ENCODE measurements around the gene FAM162B.
"Not testable (repeated sequence)": the region's sequence is repeated elsewhere in the genome, so short reads cannot be mapped to it uniquely, and the experiment has no call there.

FAM162B gene

DNA sequence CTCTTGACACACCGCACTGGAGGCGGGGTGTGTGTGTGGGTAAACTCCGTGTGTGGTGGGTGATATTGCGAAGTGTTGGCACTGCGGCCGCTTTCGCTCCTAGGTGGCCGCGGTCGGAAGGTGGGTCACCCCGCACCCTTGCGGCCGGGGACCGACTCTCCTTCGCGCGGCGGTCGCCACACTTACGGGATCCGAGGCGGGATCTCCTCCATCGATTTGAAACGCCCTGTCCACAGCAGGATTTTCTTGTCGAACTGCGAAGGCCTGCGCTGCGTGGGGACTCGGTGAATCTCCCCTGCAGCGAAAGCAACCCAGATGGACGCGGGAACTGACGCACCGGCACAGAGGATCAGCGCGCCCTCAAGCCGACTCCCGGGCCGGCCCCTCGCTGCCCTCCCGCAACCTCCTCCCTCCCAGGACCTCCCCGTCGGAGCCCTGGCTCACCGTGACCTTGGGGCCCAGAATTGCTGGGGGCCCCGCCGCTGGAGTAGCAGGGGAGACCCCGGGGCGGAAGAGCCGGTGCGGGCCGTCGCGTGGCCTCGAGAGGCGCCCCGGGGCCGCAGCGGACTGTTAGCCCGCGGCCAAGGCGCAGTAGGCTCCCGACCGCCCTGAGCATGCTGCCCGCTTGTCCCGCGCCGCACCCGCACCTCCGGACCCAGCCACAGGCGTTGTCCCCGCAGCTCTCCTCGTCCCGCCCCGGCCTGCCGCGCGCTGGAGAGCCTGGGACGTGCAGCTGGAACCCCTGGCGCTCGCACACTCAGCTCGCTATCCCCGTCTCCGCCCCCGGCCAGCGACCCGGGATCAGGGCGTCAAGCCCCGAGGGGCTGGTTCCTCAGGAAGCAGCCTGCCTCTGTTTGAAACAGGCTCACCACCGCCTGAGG is at the start of gene FAM162B:
Gene FAM162B (minus strand): TSS at position 759 of the 881 bp plus-strand sequence. CDS start 143 bp downstream, at position 616.
- no peak for DNase-seq

DNA sequence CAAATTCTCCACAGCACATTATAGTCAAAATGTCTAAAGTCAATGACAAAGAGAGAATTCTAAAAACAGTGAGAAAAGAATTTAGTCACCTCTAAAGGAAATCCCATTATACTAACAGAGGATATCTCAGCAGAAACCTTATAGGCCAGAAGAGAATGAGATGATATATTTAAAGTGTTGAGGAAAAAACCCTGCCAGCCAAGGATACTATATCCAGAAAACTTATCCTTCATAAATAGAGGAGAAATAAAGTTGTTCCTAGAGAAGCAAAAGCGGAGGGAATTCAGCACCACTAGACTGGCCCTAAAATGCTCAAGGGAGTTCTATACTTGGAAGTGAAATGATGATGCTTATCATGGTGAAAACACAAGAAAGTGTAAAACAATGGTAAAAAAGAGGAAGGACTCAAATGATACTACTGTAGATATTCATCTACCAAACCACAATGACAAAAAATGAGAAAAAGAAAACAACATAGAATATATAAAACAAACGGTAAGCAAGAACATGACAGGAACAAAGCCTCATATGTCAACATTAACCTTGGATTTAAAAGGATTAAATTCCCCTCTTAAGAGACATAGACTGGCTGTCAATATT is 46.6 kb upstream of the FAM162B start:
- no peak for DNase-seq

DNA sequence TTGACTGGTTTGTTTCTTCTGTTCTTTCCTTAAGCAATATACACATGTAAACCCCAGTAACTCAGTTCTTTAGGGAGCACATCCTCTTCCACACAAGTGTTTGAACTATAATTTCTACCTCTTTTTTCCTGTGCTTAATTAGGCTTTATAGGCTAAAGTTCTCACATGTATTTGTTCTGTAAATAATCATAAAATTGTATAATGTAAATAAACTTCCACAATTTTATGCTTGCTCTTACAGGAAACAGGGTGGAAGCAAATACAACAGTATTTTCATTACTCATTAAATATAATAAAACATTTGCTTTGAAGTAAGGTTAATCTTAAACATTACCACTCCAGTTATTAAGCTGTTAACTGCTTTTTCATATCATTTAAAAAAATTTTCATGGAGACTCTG is 36.5 kb upstream of the FAM162B start:
- DNase-seq: no peak

DNA sequence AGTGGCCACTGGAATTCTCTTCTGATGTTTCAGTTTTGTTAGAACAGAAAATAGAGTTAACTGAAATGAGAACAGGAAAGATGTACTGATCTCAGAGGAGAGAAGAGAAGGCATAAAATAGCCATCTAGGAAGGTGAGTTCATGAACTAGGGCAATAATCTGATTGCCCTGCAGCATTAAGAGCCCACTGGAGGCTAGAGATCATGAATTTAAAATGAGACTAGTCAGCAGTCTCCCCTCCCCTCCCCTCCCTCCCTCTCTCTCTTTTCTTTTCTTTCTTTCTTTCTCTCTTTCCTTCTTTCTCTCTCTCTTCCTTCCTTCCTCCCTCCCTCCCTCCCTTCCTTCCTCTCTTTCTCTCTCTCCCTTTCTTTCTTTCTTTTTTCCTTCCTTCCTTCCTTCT is 34.4 kb upstream of the FAM162B start:
- DNase-seq: no peak

DNA sequence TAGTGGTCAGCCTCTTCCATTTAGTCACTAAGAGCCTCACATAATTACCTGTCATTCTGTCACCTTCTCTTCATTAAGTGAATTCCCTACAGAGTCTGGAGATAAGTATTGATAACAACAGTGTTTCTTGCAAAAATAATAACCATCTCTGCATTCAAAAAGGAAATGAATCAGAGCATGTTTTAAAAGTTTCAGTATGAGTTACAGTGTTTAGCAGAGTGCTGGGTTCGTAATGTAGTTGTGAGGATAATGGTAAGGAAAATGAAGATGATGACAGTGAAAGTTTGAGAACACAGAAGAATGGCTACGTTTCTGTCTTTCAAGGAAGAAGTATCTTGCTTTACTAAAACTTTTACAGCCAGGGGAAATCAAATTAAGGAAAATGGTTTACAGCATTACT is 32.1 kb upstream of the FAM162B start:
- DNase-seq: no peak

DNA sequence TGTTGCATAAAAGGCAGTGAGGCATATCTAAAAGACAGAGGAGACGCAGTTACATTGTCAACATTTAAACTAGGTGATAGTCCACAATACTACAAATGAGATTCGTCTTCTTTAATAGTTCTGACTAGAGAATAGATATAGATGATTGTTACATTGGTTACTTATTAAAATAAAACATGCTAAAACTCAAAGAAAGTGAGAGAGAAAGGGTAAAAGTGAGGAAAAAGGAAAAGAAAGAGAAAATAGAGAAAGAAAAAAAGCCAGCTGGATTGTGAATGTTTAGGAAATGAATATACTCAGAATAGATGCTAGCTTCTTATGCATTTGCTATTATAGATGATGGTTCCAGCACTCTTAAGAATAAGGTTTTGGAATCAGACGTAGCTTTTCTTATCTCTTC is 27.7 kb upstream of the FAM162B start:
- no peak for DNase-seq

DNA sequence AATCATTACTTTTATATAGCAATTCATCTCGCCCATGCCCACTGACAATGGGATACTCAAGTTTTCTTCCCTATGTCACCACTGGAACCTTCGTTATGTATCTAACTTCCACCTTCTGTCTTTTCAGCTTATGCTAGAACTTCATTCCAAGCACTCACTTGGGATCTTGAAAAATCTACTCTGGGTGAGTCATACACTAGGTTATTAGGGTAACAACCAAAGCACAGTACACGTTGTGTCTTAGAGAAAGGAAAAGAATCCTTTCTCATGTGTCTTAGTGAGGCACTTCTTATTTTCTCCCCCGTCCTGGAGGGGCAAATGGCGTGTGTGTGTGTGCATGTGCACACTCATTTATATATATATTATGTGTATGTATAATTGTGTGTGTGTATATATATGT is 18.3 kb upstream of the FAM162B start:
- no peak for DNase-seq

DNA sequence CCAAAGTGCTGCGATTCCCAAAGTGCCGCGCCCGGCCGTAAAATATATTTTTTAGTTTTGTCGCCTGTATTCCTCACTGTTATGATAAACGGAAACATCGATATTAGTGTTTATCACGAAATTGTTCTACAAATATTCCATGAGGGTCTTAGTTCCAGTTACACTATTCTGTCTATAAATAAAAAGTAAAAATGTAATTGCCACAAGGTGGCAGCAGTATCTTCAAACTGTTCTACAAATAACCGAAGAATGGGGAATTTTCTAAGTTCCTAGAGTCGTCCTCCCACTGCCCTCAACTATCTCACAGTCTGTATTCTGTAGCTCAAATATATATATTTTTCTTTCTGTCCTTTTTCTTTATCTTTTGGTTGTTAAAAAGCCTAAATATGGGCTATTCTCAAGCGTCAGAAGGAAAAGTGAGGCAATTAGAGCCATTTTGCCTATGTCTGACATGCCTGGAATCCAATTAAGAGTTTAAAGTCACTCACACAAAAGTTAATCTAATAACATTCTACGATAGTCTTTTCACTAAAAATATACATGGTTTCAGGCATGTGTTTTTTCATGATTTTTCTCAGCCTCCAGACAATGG is 14.2 kb upstream of the FAM162B start:
- DNase-seq: peak; percentile 55

DNA sequence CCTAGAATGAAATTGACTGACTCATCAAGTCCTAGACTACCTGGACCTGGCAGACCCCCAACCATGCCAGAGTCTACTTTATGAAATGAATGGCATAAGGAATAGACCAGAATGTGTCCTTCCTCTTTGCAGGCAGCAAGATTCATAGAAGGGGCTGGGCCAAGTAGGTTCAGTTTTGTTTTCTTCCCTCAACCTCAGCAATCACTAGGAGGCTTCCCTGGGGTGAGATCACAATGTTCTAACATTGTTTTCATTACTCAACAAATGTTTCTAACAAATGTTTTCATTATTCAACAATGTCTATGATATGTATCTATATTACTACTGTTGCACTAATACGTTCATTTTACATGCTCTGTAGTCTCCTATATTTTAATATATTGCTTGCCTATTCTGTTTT is 8.4 kb upstream of the FAM162B start:
- no peak for DNase-seq

DNA sequence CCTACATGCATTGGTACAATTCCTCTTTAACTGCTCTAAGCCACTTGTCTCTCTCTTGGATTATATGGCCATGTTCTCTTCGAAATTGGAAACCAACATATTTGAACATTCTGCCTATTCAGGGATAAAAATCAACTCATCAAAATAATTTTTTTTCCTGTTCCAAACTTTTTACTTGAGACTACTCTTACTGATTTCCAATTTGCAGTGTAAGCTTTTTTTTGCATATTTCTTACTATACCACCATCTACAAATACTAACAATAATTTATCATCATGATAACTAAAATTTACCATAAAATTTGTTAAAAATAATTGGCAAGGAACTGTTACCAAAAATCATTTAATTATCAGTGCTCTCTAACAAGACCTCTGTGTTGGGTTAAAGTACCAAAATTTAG is 6.9 kb upstream of the FAM162B start:
- no peak for DNase-seq

DNA sequence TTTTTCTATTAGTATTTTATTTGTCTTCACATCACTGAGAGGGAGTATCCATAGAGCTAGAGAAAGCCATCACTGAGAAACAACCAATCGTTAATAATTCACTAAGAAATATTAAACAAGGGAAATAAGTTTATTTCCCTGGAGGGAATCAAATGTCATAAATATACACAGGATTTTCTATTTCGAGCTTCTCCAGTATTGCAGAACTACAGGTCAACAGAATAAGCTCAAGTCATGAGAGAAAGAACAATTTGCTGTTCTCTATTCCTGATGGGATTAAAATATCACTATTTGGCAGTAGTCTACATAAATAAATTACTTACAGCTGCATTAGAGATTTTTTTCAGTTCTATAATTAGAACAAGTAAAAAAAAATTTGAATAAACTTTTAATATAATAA is 2.2 kb upstream of the FAM162B start:
- DNase-seq: no peak

DNA sequence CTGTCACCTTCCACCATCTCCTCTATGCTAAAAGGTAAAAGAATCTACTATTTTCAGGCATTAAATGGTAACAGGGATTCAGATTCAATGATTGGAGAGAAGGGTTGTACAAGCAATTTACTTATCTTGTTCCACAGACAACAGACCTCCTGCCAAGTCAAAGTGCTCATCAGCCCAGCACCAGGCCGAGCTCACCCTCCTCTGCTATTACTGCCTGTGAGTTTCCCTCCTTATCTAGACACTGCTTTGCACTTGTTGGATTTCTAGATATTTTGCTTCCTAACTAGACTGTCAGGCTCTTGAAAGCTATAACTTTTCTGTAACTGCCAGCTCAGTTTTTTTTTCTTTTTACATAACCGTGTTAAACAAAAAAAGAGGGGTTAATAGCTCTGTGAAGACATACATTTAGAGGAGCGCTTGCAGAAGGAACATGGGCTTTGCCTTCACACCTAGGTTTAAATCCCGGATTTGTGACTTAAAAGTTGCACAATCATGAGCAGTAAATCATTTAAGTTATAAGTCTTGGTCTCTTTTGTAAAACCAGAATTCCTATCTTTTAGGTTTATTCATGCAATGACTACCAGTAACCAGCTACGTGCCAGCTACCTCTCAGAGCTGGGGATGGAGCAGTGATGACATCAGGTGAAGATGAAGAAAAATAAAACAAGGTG is 1.1 kb upstream of the FAM162B start:
- DNase-seq: no peak

DNA sequence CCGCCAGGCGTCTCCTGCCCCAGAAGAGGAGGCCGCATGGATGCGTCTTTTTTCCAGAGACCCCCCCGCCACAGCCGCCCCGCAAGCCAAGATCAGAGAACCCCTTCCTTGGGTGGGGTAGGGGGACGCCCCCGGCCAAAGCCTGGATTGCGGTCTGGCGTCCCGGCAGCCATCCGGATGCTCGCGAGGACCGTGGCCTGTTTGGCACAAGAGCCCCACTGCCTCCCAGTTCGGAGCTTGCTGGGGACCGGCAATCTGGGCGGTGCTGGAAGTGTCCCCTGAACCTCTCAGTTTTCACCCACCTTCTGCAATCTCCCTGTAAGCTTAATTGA is 924 bp downstream of the FAM162B start:
- no peak for DNase-seq

DNA sequence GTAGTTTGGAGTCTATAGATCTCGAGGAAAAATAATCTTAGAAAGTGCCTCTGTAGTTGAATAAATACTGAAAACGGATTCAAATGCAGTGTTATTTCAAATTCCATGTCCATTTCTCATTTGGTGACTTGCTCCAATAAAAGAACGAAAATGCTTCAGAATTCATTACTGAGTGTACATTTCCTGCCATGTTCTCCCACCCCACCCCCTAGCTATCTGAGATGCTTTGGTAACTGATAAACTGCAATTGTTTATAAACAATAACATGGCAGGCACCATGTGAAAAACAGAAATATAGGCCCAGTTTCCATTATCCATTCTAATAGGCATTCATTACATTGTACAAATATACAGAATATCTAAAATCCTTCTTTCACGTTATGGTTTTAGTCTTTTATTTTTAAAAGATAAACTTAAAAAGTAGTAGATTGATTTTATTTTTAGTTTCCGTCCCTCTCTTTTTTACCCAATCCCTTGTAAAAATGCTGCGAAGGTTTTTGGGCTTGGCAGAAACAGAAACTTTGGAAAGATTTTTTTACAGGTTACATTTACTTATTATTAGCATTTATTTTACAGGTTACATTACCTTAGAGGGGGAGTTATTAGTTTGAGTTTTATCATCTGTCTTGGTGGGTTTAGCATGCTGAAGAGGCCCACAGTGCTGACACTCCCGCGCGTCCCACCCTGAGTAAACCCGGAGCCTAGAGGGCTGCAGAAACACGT is 1.5 kb downstream of the FAM162B start:
- no peak for DNase-seq

DNA sequence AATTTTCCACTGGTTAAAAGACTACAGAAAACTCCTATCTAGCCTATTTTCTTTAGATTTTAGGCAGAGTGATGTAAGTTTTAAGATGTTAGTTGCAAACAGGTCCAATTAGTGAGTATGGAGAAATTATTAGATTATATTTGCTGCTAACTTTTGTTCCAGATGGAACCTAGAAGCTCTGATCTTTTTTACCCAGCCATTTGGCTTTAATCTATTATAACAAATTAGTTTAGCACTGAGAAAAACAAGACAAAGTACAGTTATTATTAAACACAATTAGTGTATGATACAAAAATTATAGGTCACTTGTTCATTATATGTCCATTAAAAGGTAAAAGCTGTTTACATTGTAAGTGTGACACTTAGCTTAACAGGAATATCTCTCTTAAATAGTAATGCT is 2.5 kb downstream of the FAM162B start:
- no peak for DNase-seq

DNA sequence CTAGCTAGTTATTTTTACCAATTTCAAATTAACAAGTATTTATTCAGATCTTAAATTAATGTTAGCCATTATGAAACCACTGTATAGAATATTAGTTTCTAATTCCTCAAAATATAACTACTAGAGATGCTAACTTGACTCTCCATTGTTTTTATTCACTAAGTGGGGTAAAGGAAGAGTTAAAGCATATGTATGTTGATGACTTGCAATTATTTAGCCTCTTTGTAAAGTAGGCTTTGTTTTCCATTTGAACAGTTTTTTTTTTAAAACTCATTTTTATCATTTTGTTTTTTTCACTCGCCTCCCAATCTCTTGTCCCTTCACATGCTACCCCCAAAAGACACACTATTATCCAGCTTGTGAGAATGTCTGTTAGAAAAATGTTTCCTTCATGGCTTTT is 3.3 kb downstream of the FAM162B start:
- no peak for DNase-seq

DNA sequence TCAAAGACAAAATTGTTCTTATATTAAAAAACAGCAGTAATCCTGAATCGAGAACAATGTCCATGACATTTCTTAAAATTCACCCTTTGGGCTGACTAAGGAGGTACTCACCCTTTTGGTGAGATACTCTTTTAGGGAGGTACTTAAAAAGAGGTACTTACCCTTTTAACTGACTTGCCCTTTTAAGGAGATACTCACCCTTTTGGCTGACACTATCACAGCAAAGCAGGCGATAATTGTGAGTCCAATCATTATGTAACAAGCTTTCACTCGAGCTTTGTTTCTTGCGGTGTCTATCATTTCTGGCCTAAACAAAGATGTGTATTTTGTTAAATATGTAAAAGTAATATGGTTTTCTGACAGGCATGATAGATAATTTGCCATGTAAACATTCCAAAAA is 3.7 kb downstream of the FAM162B start:
- no peak for DNase-seq

DNA sequence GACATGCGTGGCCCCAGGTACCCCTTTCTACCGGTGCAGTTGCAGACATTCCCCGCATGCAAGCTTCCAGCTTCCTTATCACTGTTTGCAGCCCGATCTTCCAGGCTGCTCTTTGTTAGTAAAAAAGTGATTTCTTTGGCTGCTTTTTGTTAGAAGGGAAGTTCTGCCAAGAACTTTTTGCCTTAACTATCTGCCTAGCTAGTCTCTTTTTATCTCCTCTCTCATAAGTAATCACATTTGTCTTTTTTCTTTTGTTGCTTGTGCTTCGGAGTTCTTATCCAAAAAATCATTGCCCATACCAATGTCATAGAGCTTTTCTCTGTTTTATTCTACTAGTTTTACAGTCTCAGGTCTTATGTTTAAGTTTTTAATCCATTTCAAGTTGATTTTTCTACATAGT is 20.3 kb downstream of the FAM162B start:
- no peak for DNase-seq

DNA sequence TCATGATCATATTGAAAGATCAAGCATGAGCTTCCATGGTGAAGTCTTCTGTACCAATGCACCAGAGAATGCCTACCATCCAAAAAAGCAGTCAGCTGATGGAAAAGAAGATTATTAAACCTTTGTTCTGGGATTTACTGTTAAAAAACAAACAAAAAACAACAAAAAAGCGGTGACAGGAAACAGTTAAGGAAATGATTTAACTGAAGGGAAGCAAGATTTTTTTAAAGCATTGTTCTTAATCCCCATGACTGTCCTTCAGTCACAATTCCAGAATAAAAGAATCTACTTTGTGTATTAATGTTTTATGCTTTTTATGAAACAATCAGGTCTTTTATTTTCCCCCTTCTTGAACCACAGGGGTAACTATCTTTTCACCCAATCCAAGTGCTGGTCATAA is 23.9 kb downstream of the FAM162B start:
- DNase-seq: no peak

DNA sequence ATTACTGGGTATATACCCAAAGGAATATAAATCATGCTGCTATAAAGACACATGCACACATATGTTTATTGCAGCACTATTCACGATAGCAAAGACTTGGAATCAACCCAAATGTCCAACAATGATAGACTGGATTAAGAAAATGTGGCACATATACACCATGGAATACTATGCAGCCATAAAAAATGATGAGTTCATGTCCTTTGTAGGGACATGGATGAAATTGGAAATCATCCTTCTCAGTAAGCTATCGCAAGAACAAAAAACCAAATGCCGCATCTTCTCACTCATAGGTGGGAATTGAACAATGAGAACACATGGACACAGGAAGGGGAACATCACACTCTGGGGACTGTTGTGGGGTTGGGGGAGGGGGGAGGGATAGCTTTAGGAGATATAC is 25.0 kb downstream of the FAM162B start:
- DNase-seq: not testable (repeated sequence)

DNA sequence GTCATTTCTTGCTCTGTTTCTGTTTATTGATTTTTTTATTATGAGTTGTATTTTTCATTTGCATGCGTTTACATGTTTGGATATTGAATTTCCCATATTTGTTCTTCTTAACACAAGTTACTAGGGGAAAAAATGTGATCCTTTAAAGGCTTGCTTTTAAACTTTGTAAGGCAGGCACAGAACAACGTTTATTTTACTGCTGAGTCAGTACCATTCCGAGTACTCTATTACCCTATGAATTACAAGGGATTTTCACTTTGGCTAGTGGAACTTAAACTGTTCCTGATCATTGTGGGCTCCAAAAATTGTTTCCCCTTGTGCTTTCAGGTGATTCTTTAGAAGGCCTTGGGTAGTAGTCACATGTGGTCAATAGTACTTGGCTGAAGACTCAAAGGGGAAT is 28.5 kb downstream of the FAM162B start:
- DNase-seq: no peak

DNA sequence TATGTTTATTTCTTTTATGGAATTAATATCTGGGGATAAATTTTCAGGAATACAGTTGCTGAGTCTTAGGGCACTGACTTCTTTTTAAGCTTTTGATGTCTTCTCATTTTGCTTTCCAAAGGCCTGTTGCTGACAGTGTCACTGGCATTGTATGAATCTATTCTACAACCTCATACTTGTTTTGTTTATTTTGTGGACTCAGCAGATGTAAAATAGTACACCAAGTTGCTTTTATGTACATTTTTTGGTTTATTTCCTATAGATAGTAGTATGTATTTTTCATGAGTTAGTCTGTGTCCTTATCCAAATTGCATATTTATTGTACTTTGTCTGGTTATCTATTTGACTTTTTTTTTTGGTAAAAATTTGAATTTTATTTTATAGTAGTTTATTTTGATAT is 35.0 kb downstream of the FAM162B start:
- no peak for DNase-seq

DNA sequence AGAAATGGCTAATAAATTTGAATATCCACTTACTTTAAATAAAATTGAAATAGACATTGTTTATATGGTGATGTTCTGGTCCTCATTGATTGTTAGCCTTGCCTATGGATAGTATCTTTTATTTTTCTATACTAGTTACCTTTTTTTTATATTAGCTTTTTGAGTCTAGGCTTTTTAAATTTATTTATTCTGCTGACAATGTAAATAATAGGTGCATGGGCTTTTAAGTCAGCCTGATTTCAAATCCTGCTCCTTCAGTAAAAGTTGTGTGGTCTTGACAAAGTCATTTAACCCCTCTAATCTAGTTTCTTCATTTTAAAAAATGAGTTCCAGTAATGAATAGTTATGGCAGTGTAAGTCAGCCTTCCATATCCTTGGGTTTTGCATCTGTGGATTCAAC is 38.6 kb downstream of the FAM162B start:
- no peak for DNase-seq
